H1 (cell line): ENCODE results near the gene RNU4-1. TPM values are rescaled to one million over a fixed set of nuclear protein-coding genes. Genes with fewer than 3 reads are reported as not detected.

ENCODE experiments used
- MAFK ChIP-seq: IDR thresholded peaks from 2 replicates; pipeline ENCODE4 v1.6.1; 2012; ENCODE audit warnings: low read depth, mild to moderate bottlenecking, improper control_type of control experiment, low read length
- NANOG ChIP-seq: IDR thresholded peaks from 2 replicates; pipeline ENCODE4 v1.6.1; 2011; ENCODE audit warnings: low read length, low read depth, mild to moderate bottlenecking, inconsistent platforms; ENCODE audit not compliant: insufficient read depth, poor library complexity, severe bottlenecking
- RAD21 ChIP-seq, 2 experiments: IDR thresholded peaks in 1 of 2; conservative IDR thresholded peaks in 1 of 2; 2 replicates each; pipeline ENCODE4 v1.6.1; 2011; ENCODE audit warnings: low read depth in 2 of 2, low read length in 2 of 2, improper control_type of control experiment in 1 of 2, inconsistent platforms in 1 of 2, mild to moderate bottlenecking in 1 of 2, moderate library complexity in 1 of 2
- SIX5 ChIP-seq: IDR thresholded peaks from 2 replicates; pipeline ENCODE4 v1.6.1; 2011; ENCODE audit warnings: mild to moderate bottlenecking, low read depth, low read length
- SP2 ChIP-seq: IDR thresholded peaks from 2 replicates; pipeline ENCODE4 v1.6.1; 2012; ENCODE audit warnings: mild to moderate bottlenecking, low read length, inconsistent platforms
- TAF1 ChIP-seq: IDR thresholded peaks from 2 replicates; pipeline ENCODE4 v1.6.1; 2011; ENCODE audit warnings: mild to moderate bottlenecking, low read depth, low read length
- polyA plus RNA-seq, 7 experiments: library from polyadenylated mRNA; depleted of rRNA in 3 of 7; stranded (reverse) in 5 of 7; unstranded in 2 of 7; fragments of >200 nt in 5 of 7; fragments of 200-250 nt in 2 of 7; gene quantifications; 1 replicate in 5 of 7; 2 replicates in 1 of 7; 4 replicates in 1 of 7; pipeline versions ENCODE4 v1.2.1 to v1.2.3, GENCODE V29; 2011 to 2013; ENCODE audit warnings: missing spikeins in 2 of 7, mixed read lengths in 2 of 7
- total RNA-seq: library from RNA; stranded (reverse); fragmentation: NEBNext Ultra II Directional; extraction: Animal tissue kit (Norgen Biotek cat#: 25700); gene quantifications from 2 replicates; pipeline ENCODE4 v1.2.1, GENCODE V29; 2021
- TF ChIP-seq, protein P1 (sequence below): fragments of 300-600 bp; sonication (generic); IDR thresholded peaks from 2 replicates; pipeline ENCODE4 v1.7.1; 2012; ENCODE audit warnings: low read length, moderate library complexity, mild to moderate bottlenecking, inconsistent platforms; ENCODE audit not compliant: insufficient replicate concordance
- TF ChIP-seq, protein P2 (sequence below), 3 experiments: IDR thresholded peaks; 1 replicate in 2 of 3; 2 replicates in 1 of 3; pipeline versions ENCODE4 v1.5.1 to v1.6.1; 2011; ENCODE audit warnings: low read length in 3 of 3, mild to moderate bottlenecking in 3 of 3, inconsistent platforms in 2 of 3, low read depth in 1 of 3, moderate library complexity in 1 of 3; ENCODE audit not compliant: insufficient read depth in 1 of 3; ENCODE audit errors: control extremely low read depth in 1 of 3
- TF ChIP-seq, protein P3 (sequence below): IDR thresholded peaks from 2 replicates; pipeline ENCODE4 v1.6.1; 2012; ENCODE audit warnings: inconsistent platforms

RNU4-1 gene
- total and polyA plus RNA-seq, 2 of the 8 experiments (the other 6 are each of a cell fraction or from before 2014, with no cell fraction given), result under 0.01 to 1,424 TPM

DNA sequence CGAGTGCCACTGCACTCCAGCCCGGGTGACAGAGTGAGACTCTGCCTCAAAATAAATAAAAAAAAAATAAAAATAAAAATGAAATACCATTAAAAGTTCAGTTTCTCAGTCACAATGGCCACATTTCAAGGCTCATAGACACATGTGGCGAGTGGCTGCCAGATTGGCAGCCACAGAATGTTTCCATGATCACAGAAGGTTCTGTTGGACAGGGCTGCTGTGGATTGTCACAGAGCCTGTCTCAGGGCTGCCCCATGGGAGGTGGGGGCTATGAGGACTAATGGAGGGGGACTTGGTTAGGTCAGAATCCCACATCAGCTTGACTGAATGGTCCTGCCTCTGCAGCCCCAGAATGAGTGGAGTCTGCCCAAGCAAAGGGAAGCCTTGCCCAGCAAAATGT lies 38.4 kb upstream of the RNU4-1 start (continued):
- TF ChIP-seq, protein P1, sequence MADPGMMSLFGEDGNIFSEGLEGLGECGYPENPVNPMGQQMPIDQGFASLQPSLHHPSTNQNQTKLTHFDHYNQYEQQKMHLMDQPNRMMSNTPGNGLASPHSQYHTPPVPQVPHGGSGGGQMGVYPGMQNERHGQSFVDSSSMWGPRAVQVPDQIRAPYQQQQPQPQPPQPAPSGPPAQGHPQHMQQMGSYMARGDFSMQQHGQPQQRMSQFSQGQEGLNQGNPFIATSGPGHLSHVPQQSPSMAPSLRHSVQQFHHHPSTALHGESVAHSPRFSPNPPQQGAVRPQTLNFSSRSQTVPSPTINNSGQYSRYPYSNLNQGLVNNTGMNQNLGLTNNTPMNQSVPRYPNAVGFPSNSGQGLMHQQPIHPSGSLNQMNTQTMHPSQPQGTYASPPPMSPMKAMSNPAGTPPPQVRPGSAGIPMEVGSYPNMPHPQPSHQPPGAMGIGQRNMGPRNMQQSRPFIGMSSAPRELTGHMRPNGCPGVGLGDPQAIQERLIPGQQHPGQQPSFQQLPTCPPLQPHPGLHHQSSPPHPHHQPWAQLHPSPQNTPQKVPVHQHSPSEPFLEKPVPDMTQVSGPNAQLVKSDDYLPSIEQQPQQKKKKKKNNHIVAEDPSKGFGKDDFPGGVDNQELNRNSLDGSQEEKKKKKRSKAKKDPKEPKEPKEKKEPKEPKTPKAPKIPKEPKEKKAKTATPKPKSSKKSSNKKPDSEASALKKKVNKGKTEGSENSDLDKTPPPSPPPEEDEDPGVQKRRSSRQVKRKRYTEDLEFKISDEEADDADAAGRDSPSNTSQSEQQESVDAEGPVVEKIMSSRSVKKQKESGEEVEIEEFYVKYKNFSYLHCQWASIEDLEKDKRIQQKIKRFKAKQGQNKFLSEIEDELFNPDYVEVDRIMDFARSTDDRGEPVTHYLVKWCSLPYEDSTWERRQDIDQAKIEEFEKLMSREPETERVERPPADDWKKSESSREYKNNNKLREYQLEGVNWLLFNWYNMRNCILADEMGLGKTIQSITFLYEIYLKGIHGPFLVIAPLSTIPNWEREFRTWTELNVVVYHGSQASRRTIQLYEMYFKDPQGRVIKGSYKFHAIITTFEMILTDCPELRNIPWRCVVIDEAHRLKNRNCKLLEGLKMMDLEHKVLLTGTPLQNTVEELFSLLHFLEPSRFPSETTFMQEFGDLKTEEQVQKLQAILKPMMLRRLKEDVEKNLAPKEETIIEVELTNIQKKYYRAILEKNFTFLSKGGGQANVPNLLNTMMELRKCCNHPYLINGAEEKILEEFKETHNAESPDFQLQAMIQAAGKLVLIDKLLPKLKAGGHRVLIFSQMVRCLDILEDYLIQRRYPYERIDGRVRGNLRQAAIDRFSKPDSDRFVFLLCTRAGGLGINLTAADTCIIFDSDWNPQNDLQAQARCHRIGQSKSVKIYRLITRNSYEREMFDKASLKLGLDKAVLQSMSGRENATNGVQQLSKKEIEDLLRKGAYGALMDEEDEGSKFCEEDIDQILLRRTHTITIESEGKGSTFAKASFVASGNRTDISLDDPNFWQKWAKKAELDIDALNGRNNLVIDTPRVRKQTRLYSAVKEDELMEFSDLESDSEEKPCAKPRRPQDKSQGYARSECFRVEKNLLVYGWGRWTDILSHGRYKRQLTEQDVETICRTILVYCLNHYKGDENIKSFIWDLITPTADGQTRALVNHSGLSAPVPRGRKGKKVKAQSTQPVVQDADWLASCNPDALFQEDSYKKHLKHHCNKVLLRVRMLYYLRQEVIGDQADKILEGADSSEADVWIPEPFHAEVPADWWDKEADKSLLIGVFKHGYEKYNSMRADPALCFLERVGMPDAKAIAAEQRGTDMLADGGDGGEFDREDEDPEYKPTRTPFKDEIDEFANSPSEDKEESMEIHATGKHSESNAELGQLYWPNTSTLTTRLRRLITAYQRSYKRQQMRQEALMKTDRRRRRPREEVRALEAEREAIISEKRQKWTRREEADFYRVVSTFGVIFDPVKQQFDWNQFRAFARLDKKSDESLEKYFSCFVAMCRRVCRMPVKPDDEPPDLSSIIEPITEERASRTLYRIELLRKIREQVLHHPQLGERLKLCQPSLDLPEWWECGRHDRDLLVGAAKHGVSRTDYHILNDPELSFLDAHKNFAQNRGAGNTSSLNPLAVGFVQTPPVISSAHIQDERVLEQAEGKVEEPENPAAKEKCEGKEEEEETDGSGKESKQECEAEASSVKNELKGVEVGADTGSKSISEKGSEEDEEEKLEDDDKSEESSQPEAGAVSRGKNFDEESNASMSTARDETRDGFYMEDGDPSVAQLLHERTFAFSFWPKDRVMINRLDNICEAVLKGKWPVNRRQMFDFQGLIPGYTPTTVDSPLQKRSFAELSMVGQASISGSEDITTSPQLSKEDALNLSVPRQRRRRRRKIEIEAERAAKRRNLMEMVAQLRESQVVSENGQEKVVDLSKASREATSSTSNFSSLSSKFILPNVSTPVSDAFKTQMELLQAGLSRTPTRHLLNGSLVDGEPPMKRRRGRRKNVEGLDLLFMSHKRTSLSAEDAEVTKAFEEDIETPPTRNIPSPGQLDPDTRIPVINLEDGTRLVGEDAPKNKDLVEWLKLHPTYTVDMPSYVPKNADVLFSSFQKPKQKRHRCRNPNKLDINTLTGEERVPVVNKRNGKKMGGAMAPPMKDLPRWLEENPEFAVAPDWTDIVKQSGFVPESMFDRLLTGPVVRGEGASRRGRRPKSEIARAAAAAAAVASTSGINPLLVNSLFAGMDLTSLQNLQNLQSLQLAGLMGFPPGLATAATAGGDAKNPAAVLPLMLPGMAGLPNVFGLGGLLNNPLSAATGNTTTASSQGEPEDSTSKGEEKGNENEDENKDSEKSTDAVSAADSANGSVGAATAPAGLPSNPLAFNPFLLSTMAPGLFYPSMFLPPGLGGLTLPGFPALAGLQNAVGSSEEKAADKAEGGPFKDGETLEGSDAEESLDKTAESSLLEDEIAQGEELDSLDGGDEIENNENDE, result no peak
- no peak for TF ChIP-seq RAD21 (IDR thresholded peaks at IDR 0.05 in 1 of 2, conservative IDR thresholded peaks at IDR 0.05 in 1 of 2; ENCODE audit: low read depth in 2 of 2, low read length in 2 of 2)
- no peak for TF ChIP-seq SP2
- no peak for TF ChIP-seq SIX5
- TF ChIP-seq NANOG, result no peak
- TF ChIP-seq, protein P2, sequence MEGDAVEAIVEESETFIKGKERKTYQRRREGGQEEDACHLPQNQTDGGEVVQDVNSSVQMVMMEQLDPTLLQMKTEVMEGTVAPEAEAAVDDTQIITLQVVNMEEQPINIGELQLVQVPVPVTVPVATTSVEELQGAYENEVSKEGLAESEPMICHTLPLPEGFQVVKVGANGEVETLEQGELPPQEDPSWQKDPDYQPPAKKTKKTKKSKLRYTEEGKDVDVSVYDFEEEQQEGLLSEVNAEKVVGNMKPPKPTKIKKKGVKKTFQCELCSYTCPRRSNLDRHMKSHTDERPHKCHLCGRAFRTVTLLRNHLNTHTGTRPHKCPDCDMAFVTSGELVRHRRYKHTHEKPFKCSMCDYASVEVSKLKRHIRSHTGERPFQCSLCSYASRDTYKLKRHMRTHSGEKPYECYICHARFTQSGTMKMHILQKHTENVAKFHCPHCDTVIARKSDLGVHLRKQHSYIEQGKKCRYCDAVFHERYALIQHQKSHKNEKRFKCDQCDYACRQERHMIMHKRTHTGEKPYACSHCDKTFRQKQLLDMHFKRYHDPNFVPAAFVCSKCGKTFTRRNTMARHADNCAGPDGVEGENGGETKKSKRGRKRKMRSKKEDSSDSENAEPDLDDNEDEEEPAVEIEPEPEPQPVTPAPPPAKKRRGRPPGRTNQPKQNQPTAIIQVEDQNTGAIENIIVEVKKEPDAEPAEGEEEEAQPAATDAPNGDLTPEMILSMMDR (IDR thresholded peaks at IDR 0.05; ENCODE audit: control extremely low read depth in 1 of 3, insufficient read depth in 1 of 3, low read depth in 1 of 3, low read length in 3 of 3), result no peak
- no peak for TF ChIP-seq TAF1
- TF ChIP-seq MAFK, result no peak
- TF ChIP-seq, protein P3, sequence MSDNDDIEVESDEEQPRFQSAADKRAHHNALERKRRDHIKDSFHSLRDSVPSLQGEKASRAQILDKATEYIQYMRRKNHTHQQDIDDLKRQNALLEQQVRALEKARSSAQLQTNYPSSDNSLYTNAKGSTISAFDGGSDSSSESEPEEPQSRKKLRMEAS, result no peak
